GM23338 (cell line): ENCODE measurements around the gene SLC30A3. TPM values are rescaled to one million over a fixed set of nuclear protein-coding genes. Genes with fewer than 3 reads are reported as not detected.

ENCODE experiments used
- ATAC-seq: fragments of 200-7000 bp; cut with Tn5 transposase; 3 replicates; pipeline ENCODE4 v1.9.1; 2020
- DNase-seq: peaks from one replicate; pipeline ENCODE4 v3.0.0-alpha.2; 2015; ENCODE audit warnings: low spot score
- H2AFZ ChIP-seq: fragments of 200-600 bp; sonication (generic); 2 replicates; pipeline ENCODE4 v1.8.0; 2016; ENCODE audit warnings: antibody characterized with exemption, mild to moderate bottlenecking, moderate library complexity
- H3F3A ChIP-seq: fragments of 200-600 bp; sonication (generic); replicated peaks from 2 replicates; pipeline ENCODE4 v1.8.0; 2017; ENCODE audit warnings: antibody characterized with exemption, mixed run types, low read depth
- H3K27ac ChIP-seq: fragments of 200-600 bp; sonication (generic); 2 replicates; pipeline ENCODE4 v1.6.1; 2016; ENCODE audit warnings: low read depth
- H3K27me3 ChIP-seq: fragments of 200-600 bp; sonication (generic); 2 replicates; pipeline ENCODE4 v1.8.0; 2016; ENCODE audit warnings: mild to moderate bottlenecking, mixed run types, moderate library complexity; ENCODE audit not compliant: insufficient read depth
- H3K36me3 ChIP-seq: fragments of 200-600 bp; sonication (generic); 2 replicates; pipeline ENCODE4 v1.8.0; 2016; ENCODE audit warnings: mild to moderate bottlenecking; ENCODE audit not compliant: insufficient read depth
- H3K4me1 ChIP-seq: fragments of 200-600 bp; sonication (generic); 2 replicates; pipeline ENCODE4 v1.8.0; 2016; ENCODE audit warnings: mild to moderate bottlenecking, moderate library complexity; ENCODE audit not compliant: insufficient read depth
- H3K4me2 ChIP-seq: fragments of 200-600 bp; sonication (generic); 2 replicates; pipeline ENCODE4 v1.7.1; 2017; ENCODE audit warnings: mixed run types
- H3K4me3 ChIP-seq: fragments of 200-600 bp; sonication (generic); 2 replicates; pipeline ENCODE4 v1.6.1; 2016; ENCODE audit warnings: mixed run types
- H3K79me2 ChIP-seq: fragments of 200-600 bp; sonication (generic); replicated peaks from 2 replicates; pipeline ENCODE4 v1.8.0; 2017; ENCODE audit warnings: mild to moderate bottlenecking; ENCODE audit not compliant: insufficient read depth
- H3K9me2 ChIP-seq: fragments of 200-600 bp; sonication (generic); 2 replicates; pipeline ENCODE4 v1.8.0; 2017; ENCODE audit not compliant: insufficient read depth
- H4K20me1 ChIP-seq: fragments of 200-600 bp; sonication (generic); replicated peaks from 2 replicates; pipeline ENCODE4 v1.8.0; 2017; ENCODE audit warnings: mild to moderate bottlenecking; ENCODE audit not compliant: insufficient read depth
- H3K27ac Mint-ChIP-seq: 2 replicates; pipeline ENCODE4 v1.8.0; 2020; ENCODE audit warnings: inconsistent platforms, mild to moderate bottlenecking, moderate library complexity, mixed read lengths
- H3K27me3 Mint-ChIP-seq: 3 replicates; pipeline ENCODE4 v1.8.0; 2022; ENCODE audit warnings: low read depth, mild to moderate bottlenecking, moderate library complexity, mixed read lengths, inconsistent platforms; ENCODE audit not compliant: insufficient read depth, poor library complexity
- H3K36me3 Mint-ChIP-seq: 3 replicates; pipeline ENCODE4 v1.8.0; 2021; ENCODE audit warnings: low read depth, mild to moderate bottlenecking, inconsistent platforms, moderate library complexity, mixed read lengths
- H3K4me1 Mint-ChIP-seq: 3 replicates; pipeline ENCODE4 v1.8.0; 2020; ENCODE audit warnings: mild to moderate bottlenecking, inconsistent platforms, mixed read lengths
- H3K4me3 Mint-ChIP-seq: 3 replicates; pipeline ENCODE4 v1.8.0; 2021; ENCODE audit warnings: moderate library complexity, mild to moderate bottlenecking, inconsistent platforms, mixed read lengths
- H3K9me3 Mint-ChIP-seq: 3 replicates; pipeline ENCODE4 v1.8.0; 2020; ENCODE audit warnings: moderate library complexity, mild to moderate bottlenecking, inconsistent platforms, mixed read lengths
- CTCF ChIP-seq, 2 experiments: fragments of 200-600 bp in 1 of 2; sonication (generic) in 1 of 2; conservative IDR thresholded peaks; 2 replicates each; pipeline versions ENCODE4 v1.5.1 to v1.6.1; 2016 to 2017; ENCODE audit warnings: antibody characterized with exemption in 2 of 2, low read depth in 2 of 2, mild to moderate bottlenecking in 2 of 2, moderate library complexity in 1 of 2
- ETS1 ChIP-seq: IDR thresholded peaks from 2 replicates; pipeline ENCODE4 v1.6.1; 2016; ENCODE audit warnings: antibody characterized with exemption
- EZH2 ChIP-seq: fragments of 200-600 bp; sonication (generic); IDR thresholded peaks from one replicate; pipeline ENCODE4 v1.8.0; 2017; ENCODE audit warnings: antibody characterized with exemption, mild to moderate bottlenecking, low read depth; ENCODE audit not compliant: unreplicated experiment
- EZH2phosphoT487 ChIP-seq: fragments of 200-600 bp; sonication (generic); IDR thresholded peaks from one replicate; pipeline ENCODE4 v1.8.1; 2018; ENCODE audit warnings: antibody characterized with exemption; ENCODE audit not compliant: unreplicated experiment
- JUNB ChIP-seq: IDR thresholded peaks from one replicate; pipeline ENCODE4 v1.6.1; 2016; ENCODE audit warnings: antibody characterized with exemption; ENCODE audit not compliant: unreplicated experiment
- NANOG ChIP-seq: IDR thresholded peaks from 2 replicates; pipeline ENCODE4 v1.6.1; 2016; ENCODE audit warnings: antibody characterized with exemption, borderline replicate concordance
- POLR2AphosphoS5 ChIP-seq: IDR thresholded peaks from 2 replicates; pipeline ENCODE4 v1.6.1; 2016; ENCODE audit warnings: antibody characterized with exemption, low read depth
- REST ChIP-seq: IDR thresholded peaks from one replicate; pipeline ENCODE4 v1.6.1; 2018; ENCODE audit warnings: antibody characterized with exemption; ENCODE audit not compliant: unreplicated experiment
- STAT1 ChIP-seq: IDR thresholded peaks from one replicate; pipeline ENCODE4 v1.6.1; 2016; ENCODE audit warnings: antibody characterized with exemption; ENCODE audit not compliant: unreplicated experiment
- ZNF114 ChIP-seq: fragments of 250-450 bp; sonication (Bioruptor Pico); IDR thresholded peaks from 2 replicates; pipeline ENCODE4 v1.5.0; 2020; ENCODE audit warnings: mild to moderate bottlenecking, moderate library complexity
- polyA plus RNA-seq: library from polyadenylated mRNA; unstranded; fragments of >200 nt; fragmentation: Nextera tagmentation; extraction: Ambion mirVana; gene quantifications from 2 replicates; pipeline ENCODE4 v1.2.1, GENCODE V29; 2016
- total RNA-seq: library from RNA; depleted of rRNA; stranded (reverse); fragments of >200 nt; shearing (Covaris generic); gene quantifications from 2 replicates; pipeline ENCODE4 v1.2.3, GENCODE V29; 2014

The SLC30A3 gene
- total and polyA plus RNA-seq, 2 experiments from 2014 or later = 4.1 to 8.3 TPM

- TF ChIP-seq EZH2phosphoT487 (no peak), JUNB (no peak), ZNF114 (CRISPR knock-in tag) (no peak), CTCF (conservative IDR thresholded peaks at IDR 0.05; ENCODE audit: low read depth in 2 of 2) (no peak), POLR2AphosphoS5 (no peak), EZH2 (no peak), ETS1 (no peak), NANOG (no peak)
Observed at GRCh38 chr2:27216416-27217137, 46.3 kb downstream of the SLC30A3 start (continued).

- ATAC-seq = no peak
- peaks cover 38% of the 10 kb centered on the region for H3K79me2 ChIP-seq
- peaks cover 58% of the 10 kb centered on the region for H3K36me3 Mint-ChIP-seq
- DNase-seq = no peak
- no peak overlapping the region for H2AFZ ChIP-seq
- H3K9me3 Mint-ChIP-seq = no peaks in the 10 kb centered on the region; the same call in 2 of the 3 replicates
- no peak overlapping the region for H3K4me2 ChIP-seq
- H3K27ac Mint-ChIP-seq = no peak overlapping the region
- no peaks in the 10 kb centered on the region for H3K27me3 ChIP-seq
- 0 out of 2 replicates have a peak, but pooled peaks cover 7% of the 10 kb centered on the region for H4K20me1 ChIP-seq
- H3K27me3 Mint-ChIP-seq = peaks cover 5% of the 10 kb centered on the region
- no peak overlapping the region for H3K4me3 Mint-ChIP-seq
- H3K27ac ChIP-seq = no peak overlapping the region
- H3K4me3 ChIP-seq = no peak overlapping the region
- H3K4me1 ChIP-seq = peaks cover 16% of the 10 kb centered on the region
- peaks cover 17% of the 10 kb centered on the region; the same call in 1 of the 2 replicates for H3F3A ChIP-seq
- H3K4me1 Mint-ChIP-seq = peaks cover 31% of the 10 kb centered on the region
- no peaks in the 10 kb centered on the region for H3K9me2 ChIP-seq
- H3K36me3 ChIP-seq = peaks cover 17% of the 10 kb centered on the region
- TF ChIP-seq STAT1 (no peak), EZH2 (no peak), REST (no peak), CTCF (conservative IDR thresholded peaks at IDR 0.05; ENCODE audit: low read depth in 2 of 2) (no peak), NANOG (no peak), JUNB (no peak)
Observed at GRCh38 chr2:27214941-27215340, 47.9 kb downstream of the SLC30A3 start.
